AG04449 (cell line): ENCODE measurements around the gene MAP1S.
"Not testable (repeated sequence)": the region's sequence is repeated elsewhere in the genome, so short reads cannot be mapped to it uniquely, and the experiment has no call there.

Experiments used
- CTCF ChIA-PET: fragments of 350-600 bp; formaldehyde crosslinking; extraction: SDS; loops from one replicate; lab custom pipeline; 2021; ENCODE audit warnings: antibody characterized with exemption; lab: Yijun Ruan, JAX
- POLR2A ChIA-PET: fragments of 400-600, 350-600 bp; formaldehyde crosslinking; extraction: SDS; loops from one replicate; lab custom pipeline; 2020; ENCODE audit warnings: antibody characterized with exemption, inconsistent platforms; lab: Yijun Ruan, JAX
- DNase-seq: peaks from one replicate; pipeline ENCODE4 v3.0.0-alpha.2; 2010; ENCODE audit warnings: low read depth, low spot score
- H3K4me3 ChIP-seq: 2 replicates; pipeline ENCODE4 v1.5.1; 2011; ENCODE audit warnings: low read depth, mild to moderate bottlenecking, control low read depth, low read length
- TF ChIP-seq, protein P1 (sequence below): IDR thresholded peaks from one replicate; pipeline ENCODE4 v1.5.1; 2011; ENCODE audit warnings: mild to moderate bottlenecking, moderate library complexity, low read length, control low read depth, inconsistent platforms; ENCODE audit not compliant: insufficient read depth; ENCODE audit errors: missing control alignments

Gene MAP1S

GRCh38 chr19:17778968-17779929 is 60.0 kb downstream of the MAP1S start:
- peak overlapping the region; percentile 29 for H3K4me3 ChIP-seq
- DNase-seq, result no peak

DNA sequence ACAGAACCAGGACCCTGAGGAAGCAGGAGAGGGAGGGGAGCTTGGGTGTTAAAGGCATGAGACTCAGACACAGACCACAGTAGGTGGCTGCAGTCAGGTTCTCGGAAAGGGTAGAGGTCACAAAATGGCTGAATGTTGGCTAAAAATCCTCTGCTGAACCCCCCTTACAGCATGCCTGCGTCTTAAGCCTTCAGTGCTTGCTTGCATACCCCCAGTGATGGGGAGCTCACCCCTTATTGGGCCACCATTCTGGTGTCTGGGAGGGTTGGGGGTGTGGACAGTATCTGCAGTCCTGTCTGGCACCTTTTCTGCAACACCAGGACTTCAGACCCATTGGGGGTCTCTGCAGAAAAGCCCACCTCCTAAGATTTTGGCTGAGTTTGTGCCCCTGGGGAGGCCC is 61.5 kb downstream of the MAP1S start:
- TF ChIP-seq, protein P1, sequence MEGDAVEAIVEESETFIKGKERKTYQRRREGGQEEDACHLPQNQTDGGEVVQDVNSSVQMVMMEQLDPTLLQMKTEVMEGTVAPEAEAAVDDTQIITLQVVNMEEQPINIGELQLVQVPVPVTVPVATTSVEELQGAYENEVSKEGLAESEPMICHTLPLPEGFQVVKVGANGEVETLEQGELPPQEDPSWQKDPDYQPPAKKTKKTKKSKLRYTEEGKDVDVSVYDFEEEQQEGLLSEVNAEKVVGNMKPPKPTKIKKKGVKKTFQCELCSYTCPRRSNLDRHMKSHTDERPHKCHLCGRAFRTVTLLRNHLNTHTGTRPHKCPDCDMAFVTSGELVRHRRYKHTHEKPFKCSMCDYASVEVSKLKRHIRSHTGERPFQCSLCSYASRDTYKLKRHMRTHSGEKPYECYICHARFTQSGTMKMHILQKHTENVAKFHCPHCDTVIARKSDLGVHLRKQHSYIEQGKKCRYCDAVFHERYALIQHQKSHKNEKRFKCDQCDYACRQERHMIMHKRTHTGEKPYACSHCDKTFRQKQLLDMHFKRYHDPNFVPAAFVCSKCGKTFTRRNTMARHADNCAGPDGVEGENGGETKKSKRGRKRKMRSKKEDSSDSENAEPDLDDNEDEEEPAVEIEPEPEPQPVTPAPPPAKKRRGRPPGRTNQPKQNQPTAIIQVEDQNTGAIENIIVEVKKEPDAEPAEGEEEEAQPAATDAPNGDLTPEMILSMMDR, result no peak
- POLR2A ChIA-PET, result no interaction called here
- no peak overlapping the region for H3K4me3 ChIP-seq
- no peak for DNase-seq
- CTCF ChIA-PET, result interaction anchor here (0.8 to 3.9 kb wide), 2 partner anchors 14 to 74 kb away, joined by 3 to 13 read pairs; no protein-coding TSS in a partner anchor

More at GRCh38 chr19:17778968-17779929, 60.0 kb downstream of the MAP1S start:
- ChIA-PET CTCF (interaction anchor here (0.6 kb wide), 1 partner anchor 345 kb away, joined by 3 read pairs; no protein-coding TSS in a partner anchor), POLR2A (no interaction called here)
- TF ChIP-seq, protein P1, result no peak

DNA sequence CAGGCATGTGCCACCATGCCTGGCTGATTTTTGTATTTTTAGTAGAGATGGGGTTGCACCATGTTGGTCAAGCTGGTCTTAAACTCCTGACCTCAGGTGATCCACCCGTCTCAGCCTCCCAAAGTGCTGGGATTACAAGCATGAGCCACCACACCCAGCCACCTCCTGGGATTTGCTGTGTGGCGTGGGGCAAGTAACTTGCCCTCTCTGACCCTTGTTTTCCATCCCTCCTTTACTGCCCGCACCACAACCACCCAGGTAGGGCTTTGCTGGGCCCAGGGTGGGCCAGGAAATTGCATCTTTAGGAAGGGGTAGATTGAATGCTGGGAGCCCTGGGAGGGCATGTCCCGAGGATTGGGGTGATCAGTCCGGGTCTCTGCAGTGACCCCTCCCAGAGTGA is 64.4 kb downstream of the MAP1S start:
- POLR2A ChIA-PET, DNase-seq, H3K4me3 ChIP-seq: not testable (repeated sequence)
- CTCF ChIA-PET, result interaction anchor here (1.0 to 3.9 kb wide), 14 partner anchors 11 to 288 kb away, joined by 3 to 13 read pairs (median 4); partner anchors contain the start of genes B3GNT3 and JAK3
